ENCODE results near the gene KCNK16.

DNA sequence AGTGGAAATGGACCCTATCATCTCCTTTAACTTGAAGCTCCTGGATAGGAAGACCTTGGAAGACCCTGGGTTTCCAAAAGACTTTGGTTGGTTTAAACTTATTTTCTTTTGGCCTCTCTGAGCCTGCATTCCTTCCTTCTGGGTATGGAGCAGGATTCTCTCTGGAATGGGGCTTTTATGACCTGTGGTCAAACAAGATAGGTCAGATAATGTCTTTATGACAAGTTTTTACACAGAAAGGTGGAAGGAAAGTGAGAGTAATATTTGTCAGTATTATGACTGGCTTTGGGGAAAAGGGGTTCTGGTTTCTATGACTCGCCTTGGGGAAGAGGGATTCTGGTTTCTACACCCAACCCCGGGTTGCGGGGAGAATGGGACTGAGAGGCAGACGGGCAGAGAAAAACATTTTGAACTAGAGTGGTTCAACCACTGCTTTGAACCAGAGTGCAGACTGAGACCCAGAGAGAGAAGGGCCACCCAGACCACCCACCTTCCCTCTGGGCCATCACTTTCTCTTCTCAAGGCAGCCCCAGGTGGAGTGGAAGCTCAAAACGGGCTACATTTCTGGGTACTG is 55.6 kb downstream of the KCNK16 start:
- TF ChIP-seq, protein P1, sequence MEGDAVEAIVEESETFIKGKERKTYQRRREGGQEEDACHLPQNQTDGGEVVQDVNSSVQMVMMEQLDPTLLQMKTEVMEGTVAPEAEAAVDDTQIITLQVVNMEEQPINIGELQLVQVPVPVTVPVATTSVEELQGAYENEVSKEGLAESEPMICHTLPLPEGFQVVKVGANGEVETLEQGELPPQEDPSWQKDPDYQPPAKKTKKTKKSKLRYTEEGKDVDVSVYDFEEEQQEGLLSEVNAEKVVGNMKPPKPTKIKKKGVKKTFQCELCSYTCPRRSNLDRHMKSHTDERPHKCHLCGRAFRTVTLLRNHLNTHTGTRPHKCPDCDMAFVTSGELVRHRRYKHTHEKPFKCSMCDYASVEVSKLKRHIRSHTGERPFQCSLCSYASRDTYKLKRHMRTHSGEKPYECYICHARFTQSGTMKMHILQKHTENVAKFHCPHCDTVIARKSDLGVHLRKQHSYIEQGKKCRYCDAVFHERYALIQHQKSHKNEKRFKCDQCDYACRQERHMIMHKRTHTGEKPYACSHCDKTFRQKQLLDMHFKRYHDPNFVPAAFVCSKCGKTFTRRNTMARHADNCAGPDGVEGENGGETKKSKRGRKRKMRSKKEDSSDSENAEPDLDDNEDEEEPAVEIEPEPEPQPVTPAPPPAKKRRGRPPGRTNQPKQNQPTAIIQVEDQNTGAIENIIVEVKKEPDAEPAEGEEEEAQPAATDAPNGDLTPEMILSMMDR (IDR thresholded peaks at IDR 0.05), result no peak
- TF ChIP-seq POLR2A (IDR thresholded peaks at IDR 0.05), result no peak
